NB4 (cell line): Measurements from ENCODE around the gene MED15.

Source experiments
- CTCF ChIP-seq: IDR thresholded peaks from one replicate; pipeline ENCODE4 v1.5.1; 2012; ENCODE audit warnings: low read depth, low read length
- POLR2A ChIP-seq: IDR thresholded peaks from 2 replicates; pipeline ENCODE4 v1.6.1; 2011; ENCODE audit warnings: mild to moderate bottlenecking; ENCODE audit not compliant: insufficient read length; ENCODE audit errors: extremely low read depth
- TF ChIP-seq, protein P1 (sequence below): IDR thresholded peaks from 2 replicates; pipeline ENCODE4 v1.6.1; 2011; ENCODE audit warnings: low read depth, low read length

GRCh38 chr22:20634560-20635226 lies 127.3 kb downstream of the MED15 start:
- TF ChIP-seq POLR2A, result no peak
- TF ChIP-seq CTCF, result no peak
- TF ChIP-seq, protein P1, sequence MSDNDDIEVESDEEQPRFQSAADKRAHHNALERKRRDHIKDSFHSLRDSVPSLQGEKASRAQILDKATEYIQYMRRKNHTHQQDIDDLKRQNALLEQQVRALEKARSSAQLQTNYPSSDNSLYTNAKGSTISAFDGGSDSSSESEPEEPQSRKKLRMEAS, result no peak
